ENCODE data around the gene STK32B. TPM values are rescaled to one million over a fixed set of nuclear protein-coding genes. Genes with fewer than 3 reads are reported as not detected.

STK32B gene
- total and polyA plus RNA-seq, 9 of the 15 experiments (the other 6 are each of a cell fraction or from before 2014, with no cell fraction given) = 0.03 to 0.20 (median 0.07) TPM; not detected in 2

DNA sequence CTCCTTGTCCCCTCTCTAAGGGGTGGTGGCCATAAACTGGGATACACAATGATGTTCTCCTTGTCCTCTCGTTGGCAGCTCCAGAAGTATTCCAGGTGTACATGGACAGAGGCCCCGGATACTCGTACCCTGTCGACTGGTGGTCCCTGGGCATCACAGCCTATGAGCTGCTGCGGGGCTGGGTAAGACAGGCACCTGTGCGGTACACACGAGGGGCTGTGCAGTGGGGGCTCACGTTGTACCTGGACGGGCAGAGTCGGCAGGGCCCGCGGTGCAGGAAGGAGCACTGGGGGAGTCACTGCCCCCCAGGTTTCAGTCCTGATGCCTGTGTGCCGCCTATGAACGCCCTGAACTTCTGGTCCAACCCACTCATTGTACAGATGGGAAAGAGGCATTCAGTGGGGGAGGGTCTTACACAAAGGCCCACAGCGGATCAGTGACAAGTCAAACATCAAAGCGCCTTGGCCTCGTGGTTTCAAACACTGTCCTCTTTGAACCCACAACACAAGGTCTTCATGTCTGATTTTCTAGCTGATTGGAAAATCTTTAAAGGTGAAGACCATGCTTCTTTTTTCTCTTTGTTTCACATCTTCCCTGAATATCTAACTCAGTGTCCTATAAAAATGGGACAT lies 395.4 kb downstream of the STK32B start:
- no peaks in the 10 kb centered on the region for H3K9me3 ChIP-seq (replicated peaks; ENCODE audit: control insufficient read depth, insufficient read depth, low read depth, low read length)

DNA sequence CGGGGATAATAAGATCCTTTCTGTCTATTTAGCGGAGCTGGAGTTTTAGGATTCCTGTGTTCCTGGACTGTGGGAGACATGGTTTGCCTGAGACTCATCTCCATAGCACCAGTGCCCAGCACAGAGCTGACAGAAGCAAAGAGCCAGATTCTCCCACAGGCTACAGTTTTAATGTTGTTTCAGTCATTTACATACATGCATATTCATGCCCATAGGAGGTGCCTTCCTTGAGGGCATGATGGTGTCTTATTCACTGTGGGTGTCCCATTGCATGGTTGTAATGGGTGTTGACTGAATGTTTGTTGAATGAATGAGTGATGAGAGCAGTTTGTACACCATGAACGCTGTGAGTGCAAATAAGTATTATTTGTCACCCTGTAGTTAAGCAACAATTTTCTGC lies 396.5 kb downstream of the STK32B start:
- Histone ChIP-seq H3K4me2 (ENCODE audit: insufficient read depth, low read length) (no peak overlapping the region), H2AFZ (ENCODE audit: low read depth, low read length) (no peak overlapping the region), H3K9ac (ENCODE audit: insufficient read depth in 1 of 2, low read depth in 2 of 2, low read length in 2 of 2) (no peak overlapping the region), H3K4me3 (no peak overlapping the region), H4K20me1 (replicated peaks; ENCODE audit: control insufficient read depth, insufficient read depth, low read length) (no peaks in the 10 kb centered on the region), H3K9me1 (ENCODE audit: control insufficient read depth, insufficient read depth, low read length) (no peaks in the 10 kb centered on the region), H3K27me3 (ENCODE audit: control insufficient read depth in 2 of 2, insufficient read depth in 2 of 2, low read length in 2 of 2) (peaks cover 0 to 19% of the 10 kb centered on the region in 2 experiments; a peak in 4 of 5 replicates), H3K27ac (ENCODE audit: extremely low read depth, low read depth, low read length) (no peak overlapping the region), H3K79me2 (ENCODE audit: control insufficient read depth, insufficient read depth, low read length) (no peaks in the 10 kb centered on the region), H3K9me3 (replicated peaks; ENCODE audit: control insufficient read depth, insufficient read depth, low read depth, low read length) (no peaks in the 10 kb centered on the region), H3K4me1 (replicated peaks in 1 of 2; ENCODE audit: control insufficient read depth in 2 of 2, insufficient read depth in 2 of 2, low read length in 2 of 2) (no peaks in the 10 kb centered on the region; a peak in 2 of 5 replicates), H3K36me3 (ENCODE audit: control insufficient read depth, insufficient read depth, low read length) (no peaks in the 10 kb centered on the region; the same call in 2 of the 3 replicates)
- CTCF ChIA-PET (ENCODE audit: low intra/inter-chr PET ratio) = no interaction called here
- no peak for DNase-seq (ENCODE audit: extremely low read depth in 1 of 4, low spot score in 3 of 4)
- ATAC-seq = no peak
- intact Hi-C loops (cut with micrococcal nuclease) (no loop called here), in situ Hi-C loops (cut with MboI) (no loop called here)
- POLR2A ChIA-PET = no interaction called here
- WGBS (ENCODE audit: insufficient coverage, low coverage, missing lambda C conversion rate) = 3% methylated on average over 3 of the region's 3 CpGs
- BruUV-seq (replicated peaks) = no TSS peak
- no peak for FAIRE-seq
- TF ChIP-seq PTRF (tag; IDR thresholded peaks at IDR 0.05) (no peak), ZNF124 (CRISPR knock-in tag; IDR thresholded peaks at IDR 0.05) (no peak), VEZF1 (CRISPR knock-in tag; IDR thresholded peaks at IDR 0.05) (no peak), MYNN (IDR thresholded peaks at IDR 0.05) (no peak), MYNN (CRISPR knock-in tag; IDR thresholded peaks at IDR 0.05) (no peak), CEBPB (tag; IDR thresholded peaks at IDR 0.05) (no peak), MIER1 (IDR thresholded peaks at IDR 0.05; ENCODE audit: low read depth) (no peak), BRF1 (IDR thresholded peaks at IDR 0.05; ENCODE audit: borderline replicate concordance, extremely low read depth, insufficient read length) (no peak), MXD1 (CRISPR knock-in tag; IDR thresholded peaks at IDR 0.05; ENCODE audit: borderline replicate concordance, poor library complexity, severe bottlenecking) (no peak), JUNB (CRISPR knock-in tag; conservative IDR thresholded peaks at IDR 0.05) (no peak), MCM5 (IDR thresholded peaks at IDR 0.05; ENCODE audit: low read depth) (no peak)

More for the DNA sequence above, 395.4 kb downstream of the STK32B start:
- Histone ChIP-seq H3K27ac (ENCODE audit: extremely low read depth, low read depth, low read length) (no peak overlapping the region), H3K4me2 (ENCODE audit: insufficient read depth, low read length) (no peak overlapping the region), H2AFZ (ENCODE audit: low read depth, low read length) (no peak overlapping the region), H3K36me3 (ENCODE audit: control insufficient read depth, insufficient read depth, low read length) (no peaks in the 10 kb centered on the region; the same call in 2 of the 3 replicates), H3K27me3 (ENCODE audit: control insufficient read depth in 2 of 2, insufficient read depth in 2 of 2, low read length in 2 of 2) (peaks cover 0 to 13% of the 10 kb centered on the region in 2 experiments; a peak in 4 of 5 replicates), H4K20me1 (replicated peaks; ENCODE audit: control insufficient read depth, insufficient read depth, low read length) (no peaks in the 10 kb centered on the region), H3K9ac (ENCODE audit: insufficient read depth in 1 of 2, low read depth in 2 of 2, low read length in 2 of 2) (no peak overlapping the region), H3K9me1 (ENCODE audit: control insufficient read depth, insufficient read depth, low read length) (no peaks in the 10 kb centered on the region), H3K79me2 (ENCODE audit: control insufficient read depth, insufficient read depth, low read length) (no peaks in the 10 kb centered on the region), H3K4me1 (replicated peaks in 1 of 2; ENCODE audit: control insufficient read depth in 2 of 2, insufficient read depth in 2 of 2, low read length in 2 of 2) (no peaks in the 10 kb centered on the region; a peak in 2 of 5 replicates), H3K4me3 (no peak overlapping the region)
- DNase-seq (ENCODE audit: extremely low read depth in 1 of 4, low spot score in 3 of 4) (no peak), ATAC-seq (no peak), FAIRE-seq (no peak)
- ChIA-PET CTCF (ENCODE audit: low intra/inter-chr PET ratio) (no interaction called here), POLR2A (no interaction called here)
- no TSS peak for BruUV-seq (replicated peaks)
- under 1% methylated on average over 17 of the region's 17 CpGs for WGBS (ENCODE audit: insufficient coverage, low coverage, missing lambda C conversion rate)
- intact Hi-C loops (cut with micrococcal nuclease) (no loop called here), in situ Hi-C loops (cut with MboI) (no loop called here)
- TF ChIP-seq STAT5A (IDR thresholded peaks at IDR 0.05; ENCODE audit: borderline replicate concordance, low read length) (no peak), HCFC1 (IDR thresholded peaks at IDR 0.05; ENCODE audit: low read depth, low read length) (no peak), EP400 (IDR thresholded peaks at IDR 0.05) (no peak), TEAD2 (tag; IDR thresholded peaks at IDR 0.05) (no peak), SRSF9 (IDR thresholded peaks at IDR 0.05; ENCODE audit: borderline replicate concordance, low read depth, low read length) (no peak), SRF (CRISPR knock-in tag; IDR thresholded peaks at IDR 0.05) (no peak), ETV1 (tag; conservative IDR thresholded peaks at IDR 0.05; ENCODE audit: low read depth) (no peak), ZNF79 (CRISPR knock-in tag; IDR thresholded peaks at IDR 0.05; ENCODE audit: low read depth) (no peak), ETV6 (IDR thresholded peaks at IDR 0.05; ENCODE audit: borderline replicate concordance in 1 of 2, low read depth in 2 of 2, low read length in 1 of 2) (no peak), ETV6 (CRISPR knock-in tag; IDR thresholded peaks at IDR 0.05; ENCODE audit: borderline replicate concordance) (no peak)
